ENCODE measurements around the gene TC2N.
A peak's percentile ranks its signal among the peaks of the same experiment; 100 is the strongest.

TC2N gene

GRCh38 chr14:91732859-91733477 lies 134.4 kb downstream of the TC2N start:
- no peaks in the 10 kb centered on the region for H3K36me3 ChIP-seq (ENCODE audit: control insufficient read depth, insufficient read depth, low read length)
- no peak overlapping the region for H3K27ac ChIP-seq (ENCODE audit: low read depth, low read length)
- H3K9ac ChIP-seq (ENCODE audit: low read length): no peak overlapping the region
- no peaks in the 10 kb centered on the region for H3K4me1 ChIP-seq (ENCODE audit: control insufficient read depth, insufficient read depth, low read length)
- H3K4me3 ChIP-seq (ENCODE audit: low read length): no peak overlapping the region
- H3K27me3 ChIP-seq (ENCODE audit: control insufficient read depth, insufficient read depth, low read length): no peaks in the 10 kb centered on the region

DNA sequence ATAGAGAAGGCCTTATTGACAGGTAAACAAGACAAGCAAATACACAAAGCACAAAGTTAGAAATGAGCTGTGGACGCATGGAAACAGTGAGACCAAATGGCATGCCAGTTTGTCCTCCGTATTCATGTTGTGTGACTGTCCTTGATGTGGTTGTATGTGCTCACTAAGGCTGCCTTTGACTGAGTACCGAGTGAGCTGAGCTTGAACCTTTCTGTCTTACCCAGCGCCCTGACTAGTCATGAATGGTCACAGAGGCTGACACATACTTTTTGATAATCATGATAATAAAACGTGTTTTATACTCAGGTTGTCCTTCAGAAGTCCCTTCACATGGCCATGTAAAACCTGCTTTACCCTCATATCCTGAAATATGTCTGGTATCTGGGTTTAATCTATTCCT lies 134.9 kb downstream of the TC2N start:
- no peak overlapping the region for H3K27ac ChIP-seq (ENCODE audit: low read depth, low read length)
- no peaks in the 10 kb centered on the region for H3K4me1 ChIP-seq (ENCODE audit: control insufficient read depth, insufficient read depth, low read length)
- H3K27me3 ChIP-seq (ENCODE audit: control insufficient read depth, insufficient read depth, low read length): no peaks in the 10 kb centered on the region
- H3K36me3 ChIP-seq (ENCODE audit: control insufficient read depth, insufficient read depth, low read length): no peaks in the 10 kb centered on the region
- no peak overlapping the region for H3K9ac ChIP-seq (ENCODE audit: low read length)
- no peak overlapping the region for H3K4me3 ChIP-seq (ENCODE audit: low read length)

- H3K4me1 ChIP-seq (ENCODE audit: control insufficient read depth, insufficient read depth, low read length): peaks cover 2% of the 10 kb centered on the region
- no peaks in the 10 kb centered on the region for H3K27me3 ChIP-seq (ENCODE audit: control insufficient read depth, insufficient read depth, low read length)
- no peak within 1 kb of the TSS for H3K27ac ChIP-seq (ENCODE audit: low read depth, low read length)
- no peak within 1 kb of the TSS for H3K9ac ChIP-seq (ENCODE audit: low read length)
- no peak within 1 kb of the TSS for H3K4me3 ChIP-seq (ENCODE audit: low read length)
- no peaks in the 10 kb centered on the region for H3K36me3 ChIP-seq (ENCODE audit: control insufficient read depth, insufficient read depth, low read length)
Measured at GRCh38 chr14:91731986-91732385, 135.3 kb downstream of the TC2N start, which contains the start of gene CATSPERB. TSS of gene CATSPERB (minus strand) at chr14:91732086. CDS start at chr14:91729479, 2,607 bp downstream.

- Histone ChIP-seq H3K27me3 (ENCODE audit: control insufficient read depth, insufficient read depth, low read length) (no peaks in the 10 kb centered on the region), H3K36me3 (ENCODE audit: control insufficient read depth, insufficient read depth, low read length) (no peaks in the 10 kb centered on the region)
Measured at GRCh38 chr14:91731018-91731417, 136.3 kb downstream of the TC2N start.

DNA sequence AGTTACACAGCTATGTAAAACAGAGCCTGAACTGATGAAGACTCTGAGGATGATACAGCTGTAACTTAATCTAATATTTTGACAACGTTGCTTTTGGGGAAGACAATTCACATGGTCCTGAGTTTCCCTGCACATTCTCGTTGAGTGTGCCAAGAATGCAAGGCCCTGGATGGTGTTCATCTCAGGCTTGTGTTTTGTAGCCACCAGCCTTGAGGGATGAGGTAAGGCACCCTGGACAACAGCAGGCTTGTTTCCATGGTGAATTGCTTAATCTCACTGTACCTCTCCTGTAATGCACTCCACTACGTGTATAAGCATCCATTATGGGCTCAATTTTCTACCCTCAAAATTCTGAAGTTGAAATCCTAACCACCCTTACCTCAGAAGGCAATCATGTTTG lies 137.6 kb downstream of the TC2N start:
- Histone ChIP-seq H3K9ac (ENCODE audit: low read length) (no peak overlapping the region), H3K27ac (ENCODE audit: low read depth, low read length) (peak overlapping the region; percentile 39), H3K4me1 (ENCODE audit: control insufficient read depth, insufficient read depth, low read length) (peaks cover 2% of the 10 kb centered on the region), H3K4me3 (ENCODE audit: low read length) (no peak overlapping the region), H3K27me3 (ENCODE audit: control insufficient read depth, insufficient read depth, low read length) (no peaks in the 10 kb centered on the region), H3K36me3 (ENCODE audit: control insufficient read depth, insufficient read depth, low read length) (no peaks in the 10 kb centered on the region)

More at GRCh38 chr14:91731018-91731417, 136.3 kb downstream of the TC2N start:
- Histone ChIP-seq H3K9ac (ENCODE audit: low read length) (no peak overlapping the region), H3K4me1 (ENCODE audit: control insufficient read depth, insufficient read depth, low read length) (peaks cover 2% of the 10 kb centered on the region), H3K27ac (ENCODE audit: low read depth, low read length) (no peak overlapping the region), H3K4me3 (ENCODE audit: low read length) (no peak overlapping the region)

Measured in rectal smooth muscle tissue (tissue), 1 donor.